T-helper 1 cell treated with Interleukin-12 subunit alpha and Interleukin-12 subunit beta and Interleukin-4 antibody, amounts not matched to agents 30 ng/mL and 1 ng/mL, for 36 hours (primary cell): ENCODE data around the gene SLC17A8. TPM values are rescaled to one million over a fixed set of nuclear protein-coding genes. Genes with fewer than 3 reads are reported as not detected.
"Not testable (repeated sequence)": the region's sequence is repeated elsewhere in the genome, so short reads cannot be mapped to it uniquely, and the experiment has no call there.

Experiments used
- intact Hi-C: fragments of 100-400 bp; cut with micrococcal nuclease; formaldehyde crosslinking; loops from one replicate; pipeline ENCODE4 v1.15.1; 2024
- total RNA-seq: library from RNA; stranded (reverse); gene quantifications from 2 replicates; pipeline ENCODE4 v1.2.3, GENCODE V29; 2022

The SLC17A8 gene
- total RNA-seq, result not detected in 2 replicates

DNA sequence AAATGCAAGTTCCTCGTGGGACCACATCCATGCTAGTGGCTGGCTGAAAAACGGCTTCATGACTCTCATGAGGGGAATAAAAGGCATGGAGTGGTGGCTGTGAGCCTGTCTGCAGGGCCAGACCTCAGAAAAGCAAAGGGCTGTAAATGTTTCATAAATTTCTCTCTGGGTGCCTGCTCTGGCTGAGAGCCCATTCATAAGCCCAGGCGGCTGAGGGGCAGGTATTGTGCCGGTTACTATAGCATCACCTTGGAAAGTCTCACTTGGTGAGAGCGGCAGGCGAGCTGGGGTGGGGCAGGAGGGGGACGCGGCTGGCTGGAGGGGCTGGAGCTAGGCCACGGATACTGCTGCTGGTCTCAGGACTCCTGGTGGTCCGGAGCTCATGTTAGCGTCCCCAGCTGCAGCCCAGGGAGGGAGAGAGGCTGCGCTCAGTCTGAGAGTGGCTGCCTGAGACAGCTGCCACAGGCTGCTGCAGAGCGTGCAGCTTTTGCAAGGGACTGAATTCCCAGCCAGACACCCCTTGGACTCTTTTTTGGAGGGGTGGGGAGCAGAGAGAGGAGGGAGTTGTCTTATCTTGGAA, at the start of gene SLC17A8:
Gene SLC17A8, plus strand, starts transcription at position 431 of the 580 bp plus-strand sequence. CDS start 318 bp downstream, outside the sequence.
- intact Hi-C loops, result no loop called here

- intact Hi-C loops, result not testable (repeated sequence)
These were observed 48.7 kb upstream of the SLC17A8 start for GRCh38 chr12:100308138-100308537.

- intact Hi-C loops, result no loop called here
These were observed 45.6 kb upstream of the SLC17A8 start for GRCh38 chr12:100311317-100311716.

DNA sequence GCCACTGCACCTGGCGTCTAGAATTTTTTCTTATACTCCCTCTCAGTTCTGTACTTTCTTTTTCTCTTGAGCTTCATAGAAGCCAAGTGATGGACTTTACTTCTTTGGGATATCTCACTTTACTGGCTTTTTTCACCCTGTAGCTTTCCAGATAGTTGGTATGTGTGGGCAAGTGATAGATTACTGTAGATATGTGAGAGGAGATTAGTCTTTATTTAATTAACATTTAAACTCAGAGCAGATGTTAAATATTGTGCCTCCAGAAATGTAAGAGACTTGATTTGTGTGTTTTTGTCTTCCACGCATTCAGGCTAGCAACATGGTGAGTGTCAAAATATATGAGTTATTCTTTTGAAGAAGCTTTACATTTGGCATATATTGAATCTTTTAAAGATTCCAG, 39.5 kb upstream of the SLC17A8 start:
- intact Hi-C loops, result no loop called here

DNA sequence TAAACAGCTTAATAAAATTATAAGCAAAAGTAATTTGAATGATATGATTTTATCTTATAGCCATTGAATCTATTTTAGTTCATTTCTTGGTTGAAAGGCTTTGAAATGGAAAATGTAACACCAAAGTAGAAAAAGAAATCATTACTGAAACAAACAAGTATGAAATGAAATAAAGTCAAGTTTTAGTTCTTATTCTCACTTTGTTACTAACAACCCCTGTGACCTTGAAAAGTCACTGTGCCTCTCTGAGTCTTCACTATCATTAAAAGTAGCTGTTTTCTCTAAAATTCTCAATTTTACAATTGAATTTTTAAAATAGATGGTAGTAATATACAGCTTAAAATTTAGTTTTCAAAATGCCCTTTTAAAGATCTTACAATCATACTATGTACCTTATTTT, 32.4 kb upstream of the SLC17A8 start:
- intact Hi-C loops, result no loop called here

- intact Hi-C loops, result no loop called here
These were observed 30.7 kb upstream of the SLC17A8 start for GRCh38 chr12:100326208-100326607.

GRCh38 chr12:100329800-100330199, 27.1 kb upstream of the SLC17A8 start:
- intact Hi-C loops, result loop anchor here (5.0 kb wide), 1 partner anchor 187 kb away; the partner anchor contains the start of gene BLTP3B

DNA sequence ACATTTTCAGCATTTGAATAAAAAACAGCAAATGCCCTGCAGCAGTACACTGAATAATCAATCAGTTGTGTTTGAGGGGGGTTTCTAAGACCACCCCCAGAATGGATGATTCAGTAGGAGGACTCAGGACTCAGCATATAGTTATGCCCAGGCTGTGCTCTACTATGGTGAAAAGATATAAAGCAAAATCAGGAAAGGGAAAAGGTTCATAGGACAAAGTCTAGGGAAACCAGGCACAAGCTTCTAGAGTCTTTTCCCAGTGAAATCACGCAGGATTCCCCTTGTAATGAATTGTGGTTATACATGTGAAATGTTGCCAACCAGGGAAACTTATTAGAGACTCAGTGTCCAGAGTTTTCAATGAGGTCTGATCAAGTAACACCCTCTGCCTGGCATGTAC, 25.0 kb upstream of the SLC17A8 start:
- intact Hi-C loops, result loop anchor here (5.0 kb wide), 1 partner anchor 190 kb away; the partner anchor contains the start of gene BLTP3B

DNA sequence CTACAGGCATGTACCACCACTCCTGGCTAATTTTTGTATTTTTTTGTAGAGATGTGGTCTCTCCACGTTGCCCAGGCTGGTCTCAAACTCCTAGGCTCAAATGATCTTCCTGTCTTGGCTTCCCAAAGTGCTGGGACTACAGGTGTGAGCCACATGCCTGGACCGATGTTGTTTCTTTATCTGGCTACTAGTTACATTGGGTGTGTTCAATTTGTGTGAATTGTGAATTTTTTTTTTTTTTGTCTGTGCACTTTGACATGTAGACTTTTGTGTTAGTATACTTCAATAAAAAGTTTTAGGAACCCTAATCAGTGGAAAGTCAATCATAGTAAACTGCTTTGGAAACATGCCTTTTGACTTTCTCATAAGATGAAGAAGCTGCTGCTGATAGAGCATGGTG, 24.0 kb upstream of the SLC17A8 start:
- intact Hi-C loops, result loop anchor here (5.0 kb wide), 1 partner anchor 191 kb away; the partner anchor contains the start of gene BLTP3B

DNA sequence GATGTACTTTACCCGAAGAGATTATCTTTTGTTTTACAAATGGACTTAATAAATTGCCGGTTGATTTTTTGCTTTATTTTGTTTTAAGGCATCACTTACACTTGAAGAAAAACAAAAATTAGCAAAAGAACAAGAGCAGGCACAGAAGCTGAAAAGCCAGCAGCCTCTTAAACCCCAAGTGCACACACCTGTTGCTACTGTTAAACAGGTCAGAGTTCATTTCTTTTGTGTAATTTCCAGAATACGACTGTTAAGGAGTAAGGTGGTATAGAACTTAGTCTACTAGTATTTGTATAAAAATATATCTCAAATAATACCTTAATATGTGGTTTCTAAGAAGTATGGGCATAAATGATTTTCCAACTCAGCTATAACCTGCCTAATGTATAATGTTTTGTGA, 19.6 kb upstream of the SLC17A8 start:
- intact Hi-C loops, result no loop called here

DNA sequence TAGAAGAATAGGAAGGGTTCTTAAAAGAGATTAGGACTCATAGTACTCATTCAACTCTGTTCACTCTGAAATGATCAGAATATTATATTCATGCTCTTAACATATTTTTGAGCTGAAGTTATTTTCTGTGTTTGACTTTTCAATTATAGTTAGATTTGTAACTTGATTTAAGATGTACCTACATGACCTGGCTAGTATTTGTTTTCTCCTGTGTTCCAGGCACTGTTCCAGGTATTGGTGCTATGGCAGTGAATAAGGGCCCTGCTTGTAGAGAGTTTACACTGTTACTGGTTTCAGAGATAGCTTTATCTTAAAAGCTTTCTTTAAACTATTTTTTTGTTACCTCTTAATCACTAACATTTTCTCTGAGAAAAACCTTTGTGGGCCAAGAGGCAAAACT, 19.1 kb upstream of the SLC17A8 start:
- intact Hi-C loops, result no loop called here

GRCh38 chr12:100339071-100339470, 17.8 kb upstream of the SLC17A8 start:
- intact Hi-C loops, result no loop called here

DNA sequence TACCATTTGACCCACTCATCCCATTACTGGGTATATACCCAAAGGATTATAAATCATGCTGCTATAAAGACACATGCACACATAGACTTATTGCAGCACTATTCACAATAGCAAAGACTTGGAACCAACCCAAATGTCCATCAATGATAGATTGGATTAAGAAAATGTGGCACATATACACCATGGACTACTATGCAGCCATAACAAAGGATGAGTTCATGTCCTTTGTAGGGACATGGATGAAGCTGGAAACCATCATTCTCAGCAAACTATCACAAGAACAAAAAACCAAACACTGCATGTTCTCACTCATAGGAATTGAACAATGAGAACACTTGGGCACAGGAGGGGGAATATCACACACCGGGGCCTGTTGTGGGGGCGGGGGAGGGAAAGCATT, 14.0 kb upstream of the SLC17A8 start:
- intact Hi-C loops, result not testable (repeated sequence)

GRCh38 chr12:100344351-100344750, 12.5 kb upstream of the SLC17A8 start:
- intact Hi-C loops, result not testable (repeated sequence)

GRCh38 chr12:100345020-100345767, 11.7 kb upstream of the SLC17A8 start:
- intact Hi-C loops, result no loop called here

GRCh38 chr12:100346660-100347059, 10.2 kb upstream of the SLC17A8 start:
- intact Hi-C loops, result no loop called here

GRCh38 chr12:100348657-100349454, 8.0 kb upstream of the SLC17A8 start:
- intact Hi-C loops, result no loop called here

- intact Hi-C loops, result no loop called here
These were observed 2.4 kb downstream of the SLC17A8 start for GRCh38 chr12:100359248-100359647.

- intact Hi-C loops, result no loop called here
These were observed 2.9 kb downstream of the SLC17A8 start for GRCh38 chr12:100359822-100360221.

GRCh38 chr12:100360450-100360849, 3.6 kb downstream of the SLC17A8 start:
- intact Hi-C loops, result no loop called here

DNA sequence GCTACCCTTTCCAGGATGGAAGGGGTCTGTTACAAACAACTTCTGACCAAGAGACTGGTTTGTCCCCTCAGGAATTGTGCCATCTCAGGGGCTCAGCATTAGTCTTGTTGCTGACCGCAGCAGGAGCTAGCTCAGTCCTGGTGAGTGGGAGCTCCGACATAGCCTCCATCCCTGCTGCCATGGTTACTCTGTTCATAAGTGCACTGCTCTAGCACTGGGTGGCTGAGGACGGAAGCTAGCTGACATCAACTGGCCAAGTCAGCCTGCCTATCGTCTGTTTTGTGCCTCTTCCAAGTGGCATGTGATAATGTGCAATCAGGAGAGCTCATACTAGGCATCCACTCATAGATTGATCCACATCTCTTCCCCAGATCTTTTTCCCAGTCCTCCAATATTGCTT, 7.5 kb downstream of the SLC17A8 start:
- intact Hi-C loops, result no loop called here

- intact Hi-C loops, result no loop called here
These were observed 8.5 kb downstream of the SLC17A8 start for GRCh38 chr12:100365411-100365810.
